HepG2 (cell line): ENCODE measurements around the gene VPS18. TPM values are rescaled to one million over a fixed set of nuclear protein-coding genes. Genes with fewer than 3 reads are reported as not detected.

Experiments
- CCDC6 ChIP-seq: sonication (generic); formaldehyde crosslinking; IDR thresholded peaks from 2 replicates; pipeline ENCODE4 v1.8.1; 2022; ENCODE audit warnings: mild to moderate bottlenecking, missing genetic modification reagents, moderate library complexity
- DRAP1 ChIP-seq: IDR thresholded peaks from 2 replicates; pipeline ENCODE4 v1.6.1; 2016; ENCODE audit warnings: missing genetic modification reagents, missing compliant biosample characterization
- NCOR1 ChIP-seq: fragments of 200-600 bp; sonication (generic); IDR thresholded peaks from 2 replicates; pipeline ENCODE4 v1.7.0; 2017; ENCODE audit warnings: antibody characterized with exemption, low read length, borderline replicate concordance
- PAXIP1 ChIP-seq: sonication (generic); formaldehyde crosslinking; conservative IDR thresholded peaks from 2 replicates; pipeline ENCODE4 v1.4.0; 2020; ENCODE audit warnings: mild to moderate bottlenecking, missing genetic modification reagents, moderate library complexity
- RARA ChIP-seq: IDR thresholded peaks from 2 replicates; pipeline ENCODE4 v1.6.1; 2016; ENCODE audit warnings: missing genetic modification reagents, missing compliant biosample characterization
- SETDB1 ChIP-seq: sonication (generic); formaldehyde crosslinking; IDR thresholded peaks from 2 replicates; pipeline ENCODE4 v1.5.1; 2020; ENCODE audit warnings: missing genetic modification reagents, mild to moderate bottlenecking, borderline replicate concordance
- SOX6 ChIP-seq, 2 experiments: fragments of 450-650 bp in 1 of 2; sonication (generic) in 1 of 2; formaldehyde crosslinking in 1 of 2; IDR thresholded peaks; 2 replicates each; pipeline versions ENCODE4 v1.4.0 to v1.6.1; 2017 to 2020; ENCODE audit warnings: antibody characterized with exemption in 1 of 2, mild to moderate bottlenecking in 1 of 2, missing genetic modification reagents in 1 of 2
- SP5 ChIP-seq: IDR thresholded peaks from 2 replicates; pipeline ENCODE4 v1.6.1; 2016; ENCODE audit warnings: low read depth, borderline replicate concordance
- TEAD3 ChIP-seq: optimal IDR thresholded peaks from 2 replicates; pipeline ENCODE3; 2016; ENCODE audit warnings: borderline replicate concordance
- ZNF234 ChIP-seq: sonication (generic); formaldehyde crosslinking; conservative IDR thresholded peaks from 2 replicates; pipeline ENCODE4 v1.5.1; 2020; ENCODE audit warnings: mild to moderate bottlenecking, missing genetic modification reagents
- polyA plus RNA-seq, 8 experiments: library from polyadenylated mRNA; depleted of rRNA in 3 of 8; stranded (reverse) in 7 of 8; unstranded in 1 of 8; fragments of >200 nt; fragmentation: Illumina TruSeq in 4 of 8; extraction: Trizol in 4 of 8; gene quantifications; 2 replicates each; pipeline versions ENCODE4 v1.2.1 to v1.2.3, GENCODE V29; 2011 to 2016; ENCODE audit warnings: low read depth in 4 of 8, missing spikeins in 1 of 8, mixed read lengths in 1 of 8; ENCODE audit not compliant: insufficient read depth in 1 of 8
- total RNA-seq, 5 experiments: library from RNA; depleted of rRNA; stranded (reverse); fragments of >200 nt; fragmentation: Illumina TruSeq; extraction: Trizol; gene quantifications; 2 replicates each; pipeline ENCODE4 v1.2.3, GENCODE V29; 2016; ENCODE audit warnings: low read depth in 1 of 5

The VPS18 gene
- total and polyA plus RNA-seq, 2 of the 13 experiments (the other 11 are each of a cell fraction or from before 2014, with no cell fraction given), result 5.8 to 17.0 TPM

GRCh38 chr15:40850576-40851112, 43.6 kb upstream of the VPS18 start (continued):
- TF ChIP-seq NCOR1 (peak; percentile 40; the same call in 1 of the 2 replicates), PAXIP1 (CRISPR knock-in tag) (peak; percentile 50), DRAP1 (CRISPR knock-in tag) (peak; percentile 39; the same call in 1 of the 2 replicates), TEAD3 (CRISPR knock-in tag) (peak; percentile 49), SOX6 (IDR thresholded peaks at IDR 0.05) (no peak), SOX6 (CRISPR knock-in tag; IDR thresholded peaks at IDR 0.05) (peak; percentile 44), RARA (peak; percentile 86), SP5 (CRISPR knock-in tag) (0 out of 2 replicates have a peak, but pooled peaks have one; percentile 26), ZNF234 (CRISPR knock-in tag) (no peak), CCDC6 (CRISPR knock-in tag) (no peak), SETDB1 (CRISPR knock-in tag) (no peak)
